NCI-H748 treated with DMSO at 0.1 percent for 48 hours (cell line): ENCODE results near the gene LDHAL6B.

Source experiments
- DNase-seq: peaks from one replicate; lab custom pipeline; 2025; lab: John Stamatoyannopoulos, UW

Gene LDHAL6B

DNA sequence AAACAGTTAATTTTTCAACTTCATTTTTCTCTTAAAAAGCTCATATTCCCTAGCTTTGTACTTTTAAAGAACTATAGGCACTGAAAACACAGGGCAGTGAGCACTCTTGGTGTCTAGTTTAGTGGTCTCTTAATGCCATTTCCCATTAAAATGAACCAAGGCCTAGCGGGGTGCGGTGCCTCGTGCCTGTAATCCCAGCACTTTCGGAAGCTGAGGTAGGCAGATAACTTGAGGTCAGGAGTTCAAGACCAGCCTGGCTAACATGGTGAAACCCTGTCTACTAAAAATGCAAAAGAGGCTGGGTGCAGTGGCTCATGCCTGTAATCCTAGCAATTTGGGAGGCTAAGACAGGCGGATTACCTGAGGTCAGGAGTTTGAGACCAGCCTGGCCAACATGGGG is 45.5 kb downstream of the LDHAL6B start:
- DNase-seq, result no peak

DNA sequence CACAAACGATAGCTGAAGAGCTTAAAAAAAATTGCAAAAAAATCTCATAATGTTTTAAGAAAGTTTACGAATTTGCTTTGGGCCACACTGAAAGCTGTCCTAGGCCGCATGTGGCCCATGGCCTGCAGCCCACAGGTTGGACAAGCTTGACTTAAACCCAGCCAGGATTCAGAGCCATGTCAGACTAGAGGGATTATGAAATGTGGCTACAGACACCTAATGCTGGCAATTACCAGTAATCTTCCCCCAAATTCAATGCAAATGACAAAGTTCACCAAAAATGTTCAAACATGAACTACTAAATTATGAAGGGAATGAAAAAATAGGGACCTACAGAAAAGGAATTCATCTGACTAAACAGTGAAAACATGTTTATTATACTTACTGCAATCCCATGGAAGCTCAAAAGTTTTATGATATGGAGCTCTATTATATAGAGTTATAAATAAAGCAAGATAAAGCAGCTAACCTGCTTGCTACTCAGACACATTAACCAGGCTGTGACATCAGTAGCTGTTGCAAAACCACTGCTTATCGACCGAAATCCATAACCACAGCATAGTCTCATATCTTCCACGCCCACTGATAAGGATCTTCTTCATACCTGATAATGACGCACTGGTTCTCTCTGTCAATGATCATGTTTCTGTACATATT is 49.2 kb downstream of the LDHAL6B start:
- no peak for DNase-seq

DNA sequence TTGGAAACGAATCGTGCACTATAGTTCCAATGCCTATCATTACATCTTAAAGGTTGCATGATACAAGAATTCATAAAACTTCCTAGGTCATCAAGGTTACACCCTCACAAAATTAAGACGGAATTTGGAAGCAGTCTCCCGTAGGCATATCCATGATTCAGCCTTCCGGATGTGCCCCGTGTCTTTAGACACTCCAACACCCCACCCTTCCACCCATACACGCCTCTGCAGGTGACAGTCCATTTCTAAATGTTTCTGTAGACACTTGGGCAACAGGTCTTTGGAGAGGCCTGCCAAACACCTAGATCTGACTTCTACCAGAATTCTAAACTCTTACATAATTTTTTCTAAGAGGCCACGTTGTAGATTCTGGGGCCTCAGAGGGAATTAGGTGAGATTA is 49.8 kb downstream of the LDHAL6B start:
- no peak for DNase-seq

DNA sequence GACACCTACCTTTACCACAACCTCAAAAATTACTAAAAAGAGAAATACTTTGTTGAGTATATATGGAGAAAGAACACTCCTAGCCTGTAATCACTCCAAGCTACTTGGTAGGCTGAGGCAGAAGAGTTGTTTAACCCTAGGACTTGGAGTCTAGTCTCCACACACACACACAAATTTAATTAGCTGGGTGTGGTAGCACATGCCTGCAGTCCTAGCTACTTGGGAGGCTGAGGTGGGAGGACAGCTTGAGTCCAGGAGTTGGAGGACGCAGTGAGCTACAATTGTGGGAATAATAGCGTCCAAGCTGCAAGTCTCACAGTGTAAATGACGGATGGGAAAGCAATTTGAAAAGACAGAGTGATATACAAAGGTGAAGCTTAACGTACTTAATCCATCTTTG is 50.5 kb downstream of the LDHAL6B start:
- no peak for DNase-seq
